GM19193 (cell line): ENCODE data around the gene HIF1A.

ENCODE experiments used
- POLR2A ChIP-seq: IDR thresholded peaks from 4 replicates; pipeline ENCODE4 v1.6.1; 2011; ENCODE audit not compliant: insufficient read depth, insufficient read length; ENCODE audit errors: extremely low read depth

HIF1A gene

GRCh38 chr14:61695695-61696527 lies 598 bp downstream of the HIF1A start:
- TF ChIP-seq POLR2A, result no peak

- TF ChIP-seq POLR2A, result no peak
Observed at GRCh38 chr14:61696753-61697318, 1.5 kb downstream of the HIF1A start.

GRCh38 chr14:61698206-61698980 lies 3.1 kb downstream of the HIF1A start:
- no peak for TF ChIP-seq POLR2A

GRCh38 chr14:61699027-61699426 lies 3.7 kb downstream of the HIF1A start:
- TF ChIP-seq POLR2A, result no peak

- no peak for TF ChIP-seq POLR2A
Observed at GRCh38 chr14:61700104-61700886, 5.0 kb downstream of the HIF1A start.

GRCh38 chr14:61701946-61702345 lies 6.6 kb downstream of the HIF1A start:
- no peak for TF ChIP-seq POLR2A

- no peak for TF ChIP-seq POLR2A
Observed at GRCh38 chr14:61703342-61704129, 8.2 kb downstream of the HIF1A start.

- TF ChIP-seq POLR2A, result no peak
Observed at GRCh38 chr14:61704554-61704953, 9.2 kb downstream of the HIF1A start.

- TF ChIP-seq POLR2A, result no peak
Observed at GRCh38 chr14:61705017-61705416, 9.7 kb downstream of the HIF1A start.

GRCh38 chr14:61706096-61706690 lies 10.9 kb downstream of the HIF1A start:
- no peak for TF ChIP-seq POLR2A

- TF ChIP-seq POLR2A, result no peak
Observed at GRCh38 chr14:61710853-61711817, 15.8 kb downstream of the HIF1A start.

- TF ChIP-seq POLR2A, result no peak
Observed at GRCh38 chr14:61712137-61712536, 16.8 kb downstream of the HIF1A start.

GRCh38 chr14:61713724-61714437 lies 18.6 kb downstream of the HIF1A start:
- TF ChIP-seq POLR2A, result no peak

- TF ChIP-seq POLR2A, result no peak
Observed at GRCh38 chr14:61716956-61717355, 21.6 kb downstream of the HIF1A start.
